ENCODE measurements around the gene B3GALT6. TPM values are rescaled to one million over a fixed set of nuclear protein-coding genes. Genes with fewer than 3 reads are reported as not detected.

B3GALT6 gene
- total RNA-seq, 4 donors from 2014 or later: 8.5 to 24.9 (median 12.2) TPM

- intact Hi-C loops (cut with DNase I; ENCODE audit: low total_unique reads): no loop called here
- Histone ChIP-seq H3K27ac (peak within 1 kb of the TSS; percentile 83 to 90 (median 88)), H3K9me3 (no peaks in the 10 kb centered on the region), H3K4me3 (peak within 1 kb of the TSS; percentile 51 to 98 (median 80)), H3K4me1 (peaks cover 20 to 37% (median 35%) of the 10 kb centered on the region in 4 donors), H3K36me3 (no peaks in the 10 kb centered on the region), H3K27me3 (no peaks in the 10 kb centered on the region)
- in situ Hi-C loops (cut with MboI; ENCODE audit: low pct_ligation_motif_present in 1 of 4, low pct_unique_long_range_greater_than_20kb in 1 of 4, low sequenced_read_pairs in 3 of 4): loop anchor here in 2 of 4 donors (10.0 to 25.0 kb wide), 2 partner anchors 159 to 161 kb away; partner anchors contain the start of gene C1orf159 (in 2 of the 2)
- TF ChIP-seq POLR2AphosphoS5 (IDR thresholded peaks at IDR 0.05) (peak in 2 of 3 donors; percentile 78 to 83), EP300 (IDR thresholded peaks at IDR 0.05; ENCODE audit: low read depth) (no peak), POLR2A (IDR thresholded peaks at IDR 0.05) (peak; percentile 48), CTCF (IDR thresholded peaks at IDR 0.05) (no peak)
- peak; percentile 96 for DNase-seq
- WGBS, 2 donors (ENCODE audit: low coverage in 1 of 2): 0% methylated on average over 18 of the region's 105 CpGs; no CpG with 5 or more reads in 1 of the 2 donors
Observed at GRCh38 chr1:1273512-1274298, 41.7 kb downstream of the B3GALT6 start, which contains the start of gene UBE2J2. Gene UBE2J2, minus strand, starts transcription at chr1:1273854. Its CDS starts 5,862 bp downstream, at chr1:1267992.

- 26 to 30% methylated on average over 4 to 22 of the region's 31 CpGs for WGBS, 2 donors (ENCODE audit: low coverage in 1 of 2)
- in situ Hi-C loops (cut with MboI; ENCODE audit: low pct_ligation_motif_present in 1 of 4, low pct_unique_long_range_greater_than_20kb in 1 of 4, low sequenced_read_pairs in 3 of 4) (loop anchor here in 2 of 4 donors (10.0 to 25.0 kb wide), 2 partner anchors 160 to 162 kb away; partner anchors contain the start of gene C1orf159 (in 2 of the 2)), intact Hi-C loops (cut with DNase I; ENCODE audit: low total_unique reads) (no loop called here)
- no peak for TF ChIP-seq POLR2AphosphoS5 (IDR thresholded peaks at IDR 0.05)
- TF ChIP-seq EP300 (IDR thresholded peaks at IDR 0.05; ENCODE audit: low read depth): no peak
- TF ChIP-seq POLR2A (IDR thresholded peaks at IDR 0.05): no peak
- TF ChIP-seq CTCF (IDR thresholded peaks at IDR 0.05): no peak
- H3K36me3 ChIP-seq: no peaks in the 10 kb centered on the region
- no peaks in the 10 kb centered on the region for H3K9me3 ChIP-seq
- no peaks in the 10 kb centered on the region for H3K27me3 ChIP-seq
- peaks cover 20 to 37% (median 35%) of the 10 kb centered on the region in 4 donors for H3K4me1 ChIP-seq
- peak overlapping the region; percentile 51 to 98 (median 80) for H3K4me3 ChIP-seq
- peak overlapping the region; percentile 83 to 90 (median 88) for H3K27ac ChIP-seq
- DNase-seq: no peak
Observed at GRCh38 chr1:1274299-1274930, 42.4 kb downstream of the B3GALT6 start.

GRCh38 chr1:1274931-1275431 lies 42.9 kb downstream of the B3GALT6 start:
- H3K27ac ChIP-seq: no peak overlapping the region
- H3K4me1 ChIP-seq: peaks cover 20 to 37% (median 34%) of the 10 kb centered on the region in 4 donors
- intact Hi-C loops (cut with DNase I; ENCODE audit: low total_unique reads) (no loop called here), in situ Hi-C loops (cut with MboI; ENCODE audit: low pct_ligation_motif_present in 1 of 4, low pct_unique_long_range_greater_than_20kb in 1 of 4, low sequenced_read_pairs in 3 of 4) (loop anchor here in 2 of 4 donors (10.0 to 25.0 kb wide), 2 partner anchors 160 to 163 kb away; partner anchors contain the start of gene C1orf159 (in 2 of the 2))
- no peaks in the 10 kb centered on the region for H3K36me3 ChIP-seq
- 40 to 85% methylated on average over 1 to 15 of the region's 15 CpGs for WGBS, 2 donors (ENCODE audit: low coverage in 1 of 2)
- no peaks in the 10 kb centered on the region for H3K27me3 ChIP-seq
- TF ChIP-seq EP300 (IDR thresholded peaks at IDR 0.05; ENCODE audit: low read depth) (no peak), POLR2A (IDR thresholded peaks at IDR 0.05) (no peak)
- H3K9me3 ChIP-seq: no peaks in the 10 kb centered on the region
- DNase-seq: no peak
- no peak overlapping the region for H3K4me3 ChIP-seq

GRCh38 chr1:1275836-1276235 lies 43.8 kb downstream of the B3GALT6 start:
- WGBS, 2 donors (ENCODE audit: low coverage in 1 of 2): 71 to 79% methylated on average over 3 to 9 of the region's 9 CpGs
- no peaks in the 10 kb centered on the region for H3K9me3 ChIP-seq
- no peaks in the 10 kb centered on the region for H3K27me3 ChIP-seq
- intact Hi-C loops (cut with DNase I; ENCODE audit: low total_unique reads) (no loop called here), in situ Hi-C loops (cut with MboI; ENCODE audit: low pct_ligation_motif_present in 1 of 4, low pct_unique_long_range_greater_than_20kb in 1 of 4, low sequenced_read_pairs in 3 of 4) (loop anchor here in 1 of 4 donors (10.0 kb wide), 1 partner anchor 161 kb away; the partner anchor contains the start of gene C1orf159)
- no peak for DNase-seq
- H3K36me3 ChIP-seq: no peaks in the 10 kb centered on the region
- TF ChIP-seq CTCF (IDR thresholded peaks at IDR 0.05) (no peak), POLR2AphosphoS5 (IDR thresholded peaks at IDR 0.05) (no peak), POLR2A (IDR thresholded peaks at IDR 0.05) (no peak), EP300 (IDR thresholded peaks at IDR 0.05; ENCODE audit: low read depth) (no peak)
- H3K4me3 ChIP-seq: no peak overlapping the region
- H3K27ac ChIP-seq: no peak overlapping the region
- peaks cover 20 to 30% (median 26%) of the 10 kb centered on the region in 4 donors for H3K4me1 ChIP-seq

All from transverse colon (tissue), 4 donors.